ENCODE results near the gene WDFY2. TPM values are rescaled to one million over a fixed set of nuclear protein-coding genes. Genes with fewer than 3 reads are reported as not detected.

Gene WDFY2
- total RNA-seq, 1 experiment from 2014 or later = 45.5 TPM

- no peaks in the 10 kb centered on the region for H3K36me3 ChIP-seq (ENCODE audit: insufficient read depth, low read length, poor library complexity, severe bottlenecking)
- no peak overlapping the region for H3K4me3 ChIP-seq (ENCODE audit: low read depth, low read length, poor library complexity, severe bottlenecking)
- TF ChIP-seq CTCF (conservative IDR thresholded peaks at IDR 0.05; ENCODE audit: low read depth, low read length) (no peak), EZH2 (IDR thresholded peaks at IDR 0.05; ENCODE audit: borderline replicate concordance, low read depth, low read length, poor library complexity, severe bottlenecking) (no peak)
- no TSS peak for BruUV-seq (replicated peaks)
- H3K4me1 ChIP-seq (ENCODE audit: insufficient read depth, low read length, poor library complexity, severe bottlenecking) = peaks cover 38% of the 10 kb centered on the region
- H3K9me3 ChIP-seq (ENCODE audit: low read depth, low read length, poor library complexity, severe bottlenecking) = no peaks in the 10 kb centered on the region
- no peaks in the 10 kb centered on the region for H3K27me3 ChIP-seq (replicated peaks; ENCODE audit: insufficient read depth, low read depth, low read length, poor library complexity)
- ChIA-PET POLR2A (ENCODE audit: low non-redundant PET) (no interaction called here), CTCF (no interaction called here)
- H3K27ac ChIP-seq (ENCODE audit: low read depth, low read length, poor library complexity, severe bottlenecking) = no peak overlapping the region
- no peak for DNase-seq (ENCODE audit: low spot score)
- intact Hi-C loops (cut with micrococcal nuclease; ENCODE audit: unreplicated experiment) = no loop called here
These were observed 30.7 kb upstream of the WDFY2 start for GRCh38 chr13:51553531-51553930.

- ChIA-PET CTCF (no interaction called here), POLR2A (ENCODE audit: low non-redundant PET) (no interaction called here)
- DNase-seq (ENCODE audit: low spot score) = no peak
- Histone ChIP-seq H3K4me1 (ENCODE audit: insufficient read depth, low read length, poor library complexity, severe bottlenecking) (peaks cover 19% of the 10 kb centered on the region), H3K4me3 (ENCODE audit: low read depth, low read length, poor library complexity, severe bottlenecking) (no peak overlapping the region), H3K36me3 (ENCODE audit: insufficient read depth, low read length, poor library complexity, severe bottlenecking) (no peaks in the 10 kb centered on the region), H3K9me3 (ENCODE audit: low read depth, low read length, poor library complexity, severe bottlenecking) (no peaks in the 10 kb centered on the region), H3K27ac (ENCODE audit: low read depth, low read length, poor library complexity, severe bottlenecking) (no peak overlapping the region), H3K27me3 (replicated peaks; ENCODE audit: insufficient read depth, low read depth, low read length, poor library complexity) (no peaks in the 10 kb centered on the region)
- BruUV-seq (replicated peaks) = no TSS peak
- no peak for TF ChIP-seq EZH2 (IDR thresholded peaks at IDR 0.05; ENCODE audit: borderline replicate concordance, low read depth, low read length, poor library complexity, severe bottlenecking)
- TF ChIP-seq CTCF (conservative IDR thresholded peaks at IDR 0.05; ENCODE audit: low read depth, low read length) = no peak
- intact Hi-C loops (cut with micrococcal nuclease; ENCODE audit: unreplicated experiment) = no loop called here
These were observed 27.5 kb upstream of the WDFY2 start for GRCh38 chr13:51556740-51557139.

GRCh38 chr13:51557438-51557837 lies 26.8 kb upstream of the WDFY2 start:
- no peak for DNase-seq (ENCODE audit: low spot score)
- ChIA-PET POLR2A (ENCODE audit: low non-redundant PET) (no interaction called here), CTCF (no interaction called here)
- intact Hi-C loops (cut with micrococcal nuclease; ENCODE audit: unreplicated experiment) = no loop called here
- no TSS peak for BruUV-seq (replicated peaks)
- Histone ChIP-seq H3K4me1 (ENCODE audit: insufficient read depth, low read length, poor library complexity, severe bottlenecking) (peaks cover 12% of the 10 kb centered on the region), H3K27ac (ENCODE audit: low read depth, low read length, poor library complexity, severe bottlenecking) (no peak overlapping the region), H3K4me3 (ENCODE audit: low read depth, low read length, poor library complexity, severe bottlenecking) (no peak overlapping the region), H3K27me3 (replicated peaks; ENCODE audit: insufficient read depth, low read depth, low read length, poor library complexity) (no peaks in the 10 kb centered on the region), H3K36me3 (ENCODE audit: insufficient read depth, low read length, poor library complexity, severe bottlenecking) (no peaks in the 10 kb centered on the region), H3K9me3 (ENCODE audit: low read depth, low read length, poor library complexity, severe bottlenecking) (no peaks in the 10 kb centered on the region)
- no peak for TF ChIP-seq CTCF (conservative IDR thresholded peaks at IDR 0.05; ENCODE audit: low read depth, low read length)
- no peak for TF ChIP-seq EZH2 (IDR thresholded peaks at IDR 0.05; ENCODE audit: borderline replicate concordance, low read depth, low read length, poor library complexity, severe bottlenecking)
